ENCODE measurements around the gene ZNF800. TPM values are rescaled to one million over a fixed set of nuclear protein-coding genes. Genes with fewer than 3 reads are reported as not detected.
"Not testable (repeated sequence)": the region's sequence is repeated elsewhere in the genome, so short reads cannot be mapped to it uniquely, and the experiment has no call there.

ZNF800 gene
- total RNA-seq, 1 donor from 2014 or later: 29.4 TPM

GRCh38 chr7:127437241-127437640, 44.7 kb upstream of the ZNF800 start:
- no peaks in the 10 kb centered on the region for H3K4me1 Mint-ChIP-seq (ENCODE audit: unreplicated experiment)
- H3K4me3 Mint-ChIP-seq (ENCODE audit: unreplicated experiment): no peak overlapping the region
- no peak for DNase-seq (ENCODE audit: low spot score)
- H3K36me3 Mint-ChIP-seq (ENCODE audit: low read depth, unreplicated experiment): no peaks in the 10 kb centered on the region
- no peaks in the 10 kb centered on the region for H3K27me3 Mint-ChIP-seq (ENCODE audit: unreplicated experiment)
- no peaks in the 10 kb centered on the region for H3K9me3 Mint-ChIP-seq (ENCODE audit: unreplicated experiment)
- TF ChIP-seq CTCF (IDR thresholded peaks at IDR 0.05; ENCODE audit: unreplicated experiment): no peak
- no peak overlapping the region for H3K27ac Mint-ChIP-seq (ENCODE audit: unreplicated experiment)

DNA sequence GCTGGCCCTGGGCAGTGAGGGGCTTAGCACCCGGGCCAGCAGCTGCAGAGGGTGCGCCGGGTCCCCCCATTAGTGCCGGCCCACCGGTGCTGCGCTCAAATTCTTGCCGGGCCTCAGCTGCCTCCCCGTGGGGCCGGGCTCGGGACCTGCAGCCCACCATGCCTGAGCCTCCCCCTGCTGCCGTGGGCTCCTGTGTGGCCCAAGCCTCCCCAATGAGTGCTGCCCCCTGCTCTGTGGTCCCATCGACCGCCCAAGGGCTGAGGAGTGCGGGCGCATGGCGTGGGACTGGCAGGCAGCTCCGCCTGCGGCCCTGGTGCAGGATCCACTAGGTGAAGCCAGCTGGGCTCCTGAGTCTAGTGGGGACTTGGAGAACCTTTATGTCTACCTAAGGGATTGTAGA, 36.8 kb upstream of the ZNF800 start:
- H3K36me3 Mint-ChIP-seq (ENCODE audit: low read depth, unreplicated experiment); H3K27me3 Mint-ChIP-seq (ENCODE audit: unreplicated experiment); DNase-seq (ENCODE audit: low spot score); H3K4me1 Mint-ChIP-seq (ENCODE audit: unreplicated experiment); H3K9me3 Mint-ChIP-seq (ENCODE audit: unreplicated experiment); H3K27ac Mint-ChIP-seq (ENCODE audit: unreplicated experiment); H3K4me3 Mint-ChIP-seq (ENCODE audit: unreplicated experiment): not testable (repeated sequence)

- Mint-ChIP-seq H3K36me3 (ENCODE audit: low read depth, unreplicated experiment) (no peaks in the 10 kb centered on the region), H3K9me3 (ENCODE audit: unreplicated experiment) (no peaks in the 10 kb centered on the region), H3K27ac (ENCODE audit: unreplicated experiment) (no peak overlapping the region), H3K4me1 (ENCODE audit: unreplicated experiment) (no peaks in the 10 kb centered on the region), H3K4me3 (ENCODE audit: unreplicated experiment) (no peak overlapping the region), H3K27me3 (ENCODE audit: unreplicated experiment) (no peaks in the 10 kb centered on the region)
- no peak for TF ChIP-seq CTCF (IDR thresholded peaks at IDR 0.05; ENCODE audit: unreplicated experiment)
- DNase-seq (ENCODE audit: low spot score): no peak
Measured at GRCh38 chr7:127419196-127419595, 26.7 kb upstream of the ZNF800 start.

GRCh38 chr7:127418459-127418858, 26.0 kb upstream of the ZNF800 start:
- Mint-ChIP-seq H3K27me3 (ENCODE audit: unreplicated experiment) (no peaks in the 10 kb centered on the region), H3K36me3 (ENCODE audit: low read depth, unreplicated experiment) (no peaks in the 10 kb centered on the region), H3K4me1 (ENCODE audit: unreplicated experiment) (no peaks in the 10 kb centered on the region), H3K4me3 (ENCODE audit: unreplicated experiment) (no peak overlapping the region), H3K9me3 (ENCODE audit: unreplicated experiment) (no peaks in the 10 kb centered on the region), H3K27ac (ENCODE audit: unreplicated experiment) (no peak overlapping the region)
- no peak for DNase-seq (ENCODE audit: low spot score)
- TF ChIP-seq CTCF (IDR thresholded peaks at IDR 0.05; ENCODE audit: unreplicated experiment): no peak

DNA sequence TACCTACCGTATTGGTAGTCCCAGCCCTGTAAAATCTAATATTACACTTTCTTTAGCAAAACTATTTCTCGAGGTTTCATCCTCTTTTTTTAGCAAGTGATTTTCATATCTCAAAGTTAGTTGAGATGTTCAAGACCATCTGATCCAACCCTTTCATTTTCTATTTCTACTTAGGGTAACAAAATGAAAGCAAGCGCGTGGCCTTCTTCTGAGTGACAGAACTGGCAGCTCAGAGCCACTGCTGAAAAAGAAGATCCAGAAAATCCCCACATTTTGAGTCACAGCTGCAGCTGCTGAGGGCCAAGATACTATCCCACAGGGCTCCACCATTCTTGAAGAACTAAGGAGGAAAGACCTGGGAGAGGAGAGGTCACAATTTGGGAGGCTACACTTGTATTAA, 24.8 kb upstream of the ZNF800 start:
- DNase-seq (ENCODE audit: low spot score): no peak
- no peak overlapping the region for H3K27ac Mint-ChIP-seq (ENCODE audit: unreplicated experiment)
- no peaks in the 10 kb centered on the region for H3K9me3 Mint-ChIP-seq (ENCODE audit: unreplicated experiment)
- H3K4me3 Mint-ChIP-seq (ENCODE audit: unreplicated experiment): no peak overlapping the region
- TF ChIP-seq CTCF (IDR thresholded peaks at IDR 0.05; ENCODE audit: unreplicated experiment): no peak
- H3K27me3 Mint-ChIP-seq (ENCODE audit: unreplicated experiment): no peaks in the 10 kb centered on the region
- H3K4me1 Mint-ChIP-seq (ENCODE audit: unreplicated experiment): no peaks in the 10 kb centered on the region
- H3K36me3 Mint-ChIP-seq (ENCODE audit: low read depth, unreplicated experiment): no peaks in the 10 kb centered on the region

All from endothelial cell (in vitro differentiated cells).